Heart left ventricle (tissue), 16 donors: ENCODE measurements around the gene ZNF618. TPM values are rescaled to one million over a fixed set of nuclear protein-coding genes. Genes with fewer than 3 reads are reported as not detected.

ENCODE experiments used
- ATAC-seq, 4 donors: fragments of 200-7000 bp; cut with Tn5 transposase; one replicate each; pipeline ENCODE4 v1.9.1; 2020 to 2022; ENCODE audit warnings: moderate library complexity in 4 of 4, mild to moderate bottlenecking in 3 of 4, moderate number of reproducible peaks in 1 of 4
- DNase-seq, 5 donors: peaks; one replicate each; pipeline ENCODE4 v3.0.0-alpha.2; 2020
- H3K27ac ChIP-seq, 12 donors: fragments of 200-600 bp; sonication (generic) in 4 of 12; one replicate each; pipeline versions ENCODE4 v1.5.0 to v1.8.0; 2016 to 2022; ENCODE audit warnings: mild to moderate bottlenecking in 2 of 12
- H3K27me3 ChIP-seq, 9 donors: fragments of 200-600 bp; sonication (generic) in 2 of 9; one replicate each; pipeline versions ENCODE4 v1.5.1 to v1.8.0; 2016 to 2022; ENCODE audit warnings: mild to moderate bottlenecking in 3 of 9
- H3K36me3 ChIP-seq, 9 donors: fragments of 200-600 bp; sonication (generic) in 2 of 9; one replicate each; pipeline versions ENCODE4 v1.5.0 to v1.8.0; 2018 to 2022; ENCODE audit warnings: mild to moderate bottlenecking in 2 of 9
- H3K4me1 ChIP-seq, 12 donors: fragments of 200-600 bp; sonication (generic) in 4 of 12; one replicate each; pipeline versions ENCODE4 v1.5.0 to v1.8.0; 2016 to 2022; ENCODE audit warnings: mild to moderate bottlenecking in 3 of 12
- H3K4me3 ChIP-seq, 12 donors: fragments of 200-600 bp; sonication (generic) in 4 of 12; one replicate each; pipeline versions ENCODE4 v1.5.0 to v1.8.0; 2017 to 2022; ENCODE audit warnings: mild to moderate bottlenecking in 9 of 12, moderate library complexity in 4 of 12
- H3K9me3 ChIP-seq, 12 donors: fragments of 200-600 bp; sonication (generic) in 4 of 12; one replicate each; pipeline versions ENCODE4 v1.5.0 to v1.8.0; 2016 to 2022; ENCODE audit warnings: mild to moderate bottlenecking in 1 of 12
- CTCF ChIP-seq, 12 donors: fragments of 200-600 bp; sonication (generic) in 4 of 12; IDR thresholded peaks; one replicate each; pipeline versions ENCODE4 v1.5.0 to v1.8.0; 2018 to 2022; ENCODE audit warnings: antibody characterized with exemption in 12 of 12, mild to moderate bottlenecking in 5 of 12
- POLR2A ChIP-seq, 2 donors: fragments of 450-650 bp; IDR thresholded peaks; one replicate each; pipeline ENCODE4 v1.6.1; 2017; ENCODE audit warnings: antibody characterized with exemption in 2 of 2, mild to moderate bottlenecking in 2 of 2, moderate library complexity in 2 of 2
- whole genome bisulfite sequencing, 4 donors: extraction: QIAGEN DNeasy Blood & Tissue Kit in 2 of 4; methylation state at CpG; one replicate each; pipeline versions ENCODE4 v1.1.5 to v1.1.7; 2013 to 2018; 5-methylcytosine and 5-hydroxymethylcytosine counted together
- intact Hi-C, 10 donors: fragments of 100-400 bp; cut with DNase I; formaldehyde crosslinking; loops; one replicate each; pipeline versions ENCODE4 v1.11.1 to v1.14.2; 2022
- polyA plus RNA-seq, 2 donors: library from polyadenylated mRNA; stranded (reverse); fragments of 200-250 nt; gene quantifications; one replicate each; pipeline ENCODE4 v1.2.3, GENCODE V29; 2013
- total RNA-seq, 9 donors: library from RNA; depleted of rRNA in 2 of 9; stranded (reverse); fragments of >200 nt in 2 of 9; fragmentation: NEBNext Ultra II Directional in 3 of 9; extraction: Animal tissue kit (Norgen Biotek cat#: 25700) in 3 of 9; gene quantifications; one replicate each; pipeline versions ENCODE4 v1.1.0 to v1.2.4, GENCODE V29; 2016 to 2023
- donor health status: ischemic (EF 13 %, LVEDD 7.1; RV severe dilation, severe dysfunction).
- donor health status: healthy with polysubstance abuse.
- donor health status: DM: no; HTN: yes; CAD: no.
- donor health status: DM: no; HTN: no; CAD: no.
- donor health status: ischemic (EF 25% LVEDD 6.9; RV normal size, moderate dysfunction).
- donor health status: ischemic (EF 25% LVEDD 5.7; RV mildly dilated, moderate dysfunction).
- donor health status: healthy.
- donor health status: DM: yes; HTN: yes; CAD: no.
- donor health status: ischemic (EF 35%, LVEDD 5.7; RV mildly dilated, moderate dysfunction).
- donor health status: nonischemic (EF 11% LVEDD 7.7; RV severe dilation, severe dysfunction).
- donor health status: DM: yes; HTN: yes; CAD: no.
- donor health status: PGD.
- donor health status: ischemic (EF 29% LVEDD 5.4; RV normal size, mild dysfunction).
- donor health status: nonischemic (EF 23%, LVEDD 6.1; RV moderate dilation, normal function).

The ZNF618 gene
- total and polyA plus RNA-seq, 11 donors, result 0.81 to 4.2 (median 1.7) TPM

GRCh38 chr9:114089206-114089840 is 213.2 kb downstream of the ZNF618 start:
- TF ChIP-seq POLR2A (IDR thresholded peaks at IDR 0.05) (no peak), CTCF (IDR thresholded peaks at IDR 0.05) (no peak)
- H3K9me3 ChIP-seq, result no peaks in the 10 kb centered on the region
- H3K27me3 ChIP-seq, result no peaks in the 10 kb centered on the region
- H3K4me1 ChIP-seq, result no peaks in the 10 kb centered on the region
- intact Hi-C loops, result no loop called here
- H3K4me3 ChIP-seq, result no peak overlapping the region
- ATAC-seq, result no peak
- H3K27ac ChIP-seq, result no peak overlapping the region
- no peaks in the 10 kb centered on the region for H3K36me3 ChIP-seq
- no peak for DNase-seq
- WGBS, 4 donors, result 72 to 89% (median 79%) methylated on average over 2 to 4 of the region's 4 CpGs

GRCh38 chr9:114090798-114091197 is 214.7 kb downstream of the ZNF618 start:
- H3K4me1 ChIP-seq, result no peaks in the 10 kb centered on the region
- ATAC-seq, result no peak
- H3K27me3 ChIP-seq, result peaks cover 0 to 2% (median 0%) of the 10 kb centered on the region in 9 donors
- intact Hi-C loops, result no loop called here
- H3K36me3 ChIP-seq, result no peaks in the 10 kb centered on the region
- no peak for TF ChIP-seq POLR2A (IDR thresholded peaks at IDR 0.05)
- TF ChIP-seq CTCF (IDR thresholded peaks at IDR 0.05), result no peak
- no peak overlapping the region for H3K27ac ChIP-seq
- no peak for DNase-seq
- WGBS, 4 donors, result 89 to 97% (median 95%) methylated on average over 4 of the region's 4 CpGs
- no peak overlapping the region for H3K4me3 ChIP-seq
- no peaks in the 10 kb centered on the region for H3K9me3 ChIP-seq

GRCh38 chr9:114091711-114092110 is 215.6 kb downstream of the ZNF618 start:
- peaks cover 0 to 12% (median 0%) of the 10 kb centered on the region in 9 donors for H3K27me3 ChIP-seq
- H3K4me1 ChIP-seq, result no peaks in the 10 kb centered on the region
- no peaks in the 10 kb centered on the region for H3K36me3 ChIP-seq
- no peaks in the 10 kb centered on the region for H3K9me3 ChIP-seq
- no peak for DNase-seq
- intact Hi-C loops, result no loop called here
- ATAC-seq, result no peak
- no peak overlapping the region for H3K4me3 ChIP-seq
- TF ChIP-seq POLR2A (IDR thresholded peaks at IDR 0.05) (no peak), CTCF (IDR thresholded peaks at IDR 0.05) (no peak)
- no peak overlapping the region for H3K27ac ChIP-seq
- 80 to 93% (median 88%) methylated on average over 4 to 8 of the region's 8 CpGs for WGBS, 4 donors

GRCh38 chr9:114092336-114092735 is 216.2 kb downstream of the ZNF618 start:
- intact Hi-C loops, result no loop called here
- DNase-seq (no peak), ATAC-seq (peak in 1 of 4 donors; percentile 11)
- H3K4me1 ChIP-seq, result no peaks in the 10 kb centered on the region
- H3K36me3 ChIP-seq, result no peaks in the 10 kb centered on the region
- no peak overlapping the region for H3K4me3 ChIP-seq
- H3K27ac ChIP-seq, result no peak overlapping the region
- TF ChIP-seq CTCF (IDR thresholded peaks at IDR 0.05) (no peak), POLR2A (IDR thresholded peaks at IDR 0.05) (no peak)
- no peaks in the 10 kb centered on the region for H3K9me3 ChIP-seq
- 82 to 93% (median 89%) methylated on average over 2 to 4 of the region's 4 CpGs for WGBS, 4 donors
- H3K27me3 ChIP-seq, result peaks cover 0 to 17% (median 2%) of the 10 kb centered on the region in 9 donors
